Ectodermal cell (in vitro differentiated cells): Measurements from ENCODE around the gene ERMARD.

ENCODE experiments used
- H3K27ac ChIP-seq: 2 replicates; pipeline ENCODE4 v1.7.0; 2013; ENCODE audit warnings: mild to moderate bottlenecking, low read depth, low read length; ENCODE audit not compliant: insufficient read depth, poor library complexity, severe bottlenecking
- H3K27me3 ChIP-seq: 2 replicates; pipeline ENCODE4 v1.7.0; 2013; ENCODE audit warnings: mild to moderate bottlenecking, low read length; ENCODE audit not compliant: insufficient read depth, control insufficient read depth, poor library complexity, severe bottlenecking
- H3K36me3 ChIP-seq: one replicate; pipeline ENCODE4 v1.7.0; 2013; ENCODE audit warnings: low read length; ENCODE audit not compliant: control insufficient read depth, insufficient read depth
- H3K4me1 ChIP-seq: one replicate; pipeline ENCODE4 v1.7.0; 2013; ENCODE audit warnings: low read length; ENCODE audit not compliant: control insufficient read depth, insufficient read depth
- H3K4me3 ChIP-seq: 2 replicates; pipeline ENCODE4 v1.7.0; 2013; ENCODE audit warnings: low read depth, low read length, control low read depth; ENCODE audit not compliant: insufficient read depth
- H3K9me3 ChIP-seq: 2 replicates; pipeline ENCODE4 v1.7.0; 2013; ENCODE audit warnings: mild to moderate bottlenecking, low read length, moderate library complexity; ENCODE audit not compliant: control insufficient read depth
- WGBS, 2 experiments: methylation state at CpG; one replicate each; pipeline ENCODE4 v1.1.7; 2013; ENCODE audit warnings: missing lambda C conversion rate in 2 of 2; 5-methylcytosine and 5-hydroxymethylcytosine counted together

ERMARD gene

GRCh38 chr6:169720207-169720855 lies 31.1 kb upstream of the ERMARD start:
- no peak overlapping the region for H3K27ac ChIP-seq
- no peak overlapping the region for H3K4me3 ChIP-seq
- 94 to 97% methylated on average over 3 of the region's 3 CpGs for WGBS, 2 experiments
- H3K9me3 ChIP-seq = no peaks in the 10 kb centered on the region
- H3K27me3 ChIP-seq = peaks cover 6% of the 10 kb centered on the region
- H3K36me3 ChIP-seq = peaks cover 7% of the 10 kb centered on the region
- H3K4me1 ChIP-seq = peaks cover 5% of the 10 kb centered on the region

- Histone ChIP-seq H3K27me3 (peaks cover 6% of the 10 kb centered on the region), H3K4me1 (peaks cover 13% of the 10 kb centered on the region), H3K9me3 (no peaks in the 10 kb centered on the region), H3K4me3 (peak overlapping the region; percentile 60), H3K36me3 (no peaks in the 10 kb centered on the region), H3K27ac (no peak overlapping the region)
- WGBS, 2 experiments = 7 to 10% methylated on average over 21 to 22 of the region's 22 CpGs
Observed at GRCh38 chr6:169722362-169723199, 28.8 kb upstream of the ERMARD start.

GRCh38 chr6:169723200-169723909 lies 28.1 kb upstream of the ERMARD start:
- peak overlapping the region; percentile 39 for H3K27ac ChIP-seq
- WGBS, 2 experiments = 0% methylated on average over 70 of the region's 70 CpGs
- no peaks in the 10 kb centered on the region for H3K9me3 ChIP-seq
- peaks cover 6% of the 10 kb centered on the region for H3K27me3 ChIP-seq
- H3K4me1 ChIP-seq = peaks cover 13% of the 10 kb centered on the region
- no peaks in the 10 kb centered on the region for H3K36me3 ChIP-seq
- H3K4me3 ChIP-seq = peak overlapping the region; percentile 60

- no peaks in the 10 kb centered on the region for H3K9me3 ChIP-seq
- WGBS, 2 experiments = 0% methylated on average over 89 of the region's 89 CpGs
- peak overlapping the region; percentile 75 for H3K27ac ChIP-seq
- H3K4me3 ChIP-seq = peak overlapping the region; percentile 39
- H3K36me3 ChIP-seq = no peaks in the 10 kb centered on the region
- peaks cover 13% of the 10 kb centered on the region for H3K4me1 ChIP-seq
- peaks cover 6% of the 10 kb centered on the region for H3K27me3 ChIP-seq
Observed at GRCh38 chr6:169723991-169724493, 27.4 kb upstream of the ERMARD start.

GRCh38 chr6:169724494-169725124 lies 26.8 kb upstream of the ERMARD start, which contains the start of gene PHF10:
PHF10 (minus strand) TSS chr6:169724500; CDS start chr6:169723931, 569 bp downstream.
- H3K27ac ChIP-seq = peak within 1 kb of the TSS; percentile 98
- H3K9me3 ChIP-seq = no peaks in the 10 kb centered on the region
- H3K4me3 ChIP-seq = peak within 1 kb of the TSS; percentile 68
- no peaks in the 10 kb centered on the region for H3K36me3 ChIP-seq
- 0% methylated on average over 77 to 86 of the region's 89 CpGs for WGBS, 2 experiments
- peaks cover 13% of the 10 kb centered on the region for H3K4me1 ChIP-seq
- peaks cover 6% of the 10 kb centered on the region for H3K27me3 ChIP-seq

GRCh38 chr6:169725125-169726048 lies 26.0 kb upstream of the ERMARD start:
- H3K27me3 ChIP-seq = peaks cover 6% of the 10 kb centered on the region
- no peaks in the 10 kb centered on the region for H3K36me3 ChIP-seq
- H3K27ac ChIP-seq = peak overlapping the region; percentile 98
- peaks cover 13% of the 10 kb centered on the region for H3K4me1 ChIP-seq
- WGBS, 2 experiments = 14 to 16% methylated on average over 28 to 29 of the region's 29 CpGs
- H3K4me3 ChIP-seq = peak overlapping the region; percentile 68
- no peaks in the 10 kb centered on the region for H3K9me3 ChIP-seq

GRCh38 chr6:169726049-169726400 lies 25.4 kb upstream of the ERMARD start:
- Histone ChIP-seq H3K36me3 (no peaks in the 10 kb centered on the region), H3K4me1 (peaks cover 13% of the 10 kb centered on the region), H3K27ac (no peak overlapping the region), H3K4me3 (peak overlapping the region; percentile 68), H3K27me3 (peaks cover 6% of the 10 kb centered on the region), H3K9me3 (no peaks in the 10 kb centered on the region)
- 100% methylated on average over 1 of the region's 1 CpG; no CpG with 5 or more reads in 1 of the 2 experiments for WGBS, 2 experiments

GRCh38 chr6:169726963-169727362 lies 24.5 kb upstream of the ERMARD start:
- Histone ChIP-seq H3K4me3 (no peak overlapping the region), H3K27ac (no peak overlapping the region), H3K27me3 (peaks cover 6% of the 10 kb centered on the region), H3K4me1 (peaks cover 13% of the 10 kb centered on the region), H3K9me3 (no peaks in the 10 kb centered on the region), H3K36me3 (no peaks in the 10 kb centered on the region)

- Histone ChIP-seq H3K36me3 (no peaks in the 10 kb centered on the region), H3K9me3 (no peaks in the 10 kb centered on the region), H3K27me3 (no peaks in the 10 kb centered on the region), H3K27ac (no peak overlapping the region), H3K4me1 (peaks cover 8% of the 10 kb centered on the region), H3K4me3 (no peak overlapping the region)
Observed at GRCh38 chr6:169729961-169730360, 21.5 kb upstream of the ERMARD start.
